Activated naive CD8-positive, alpha-beta T cell treated with anti-CD3 and anti-CD28 coated beads, Interleukin-2, amount 10 ng/mL, durations not matched to agents 7 days and 5 days (primary cell): ENCODE measurements around the gene CXorf65. TPM values are rescaled to one million over a fixed set of nuclear protein-coding genes. Genes with fewer than 3 reads are reported as not detected.
A peak's percentile ranks its signal among the peaks of the same experiment; 100 is the strongest.

Experiments used
- ATAC-seq: fragments of 150-1000 bp; cut with Tn5 transposase; one replicate; pipeline ENCODE4 v1.10.0; 2021; ENCODE audit warnings: low read depth, moderate library complexity
- POLR2A ChIA-PET: fragments of 350-600 bp; sonication (Branson Sonifier 250); formaldehyde crosslinking; loops from one replicate; lab custom pipeline; 2021; ENCODE audit warnings: antibody characterized with exemption; lab: Charles Lee
- DNase-seq: peaks from one replicate; pipeline ENCODE4 v3.0.0; 2021
- H3K27ac Mint-ChIP-seq: one replicate; pipeline ENCODE4 v1.8.0; 2022; ENCODE audit warnings: mild to moderate bottlenecking, mixed read lengths
- H3K27me3 Mint-ChIP-seq: one replicate; pipeline ENCODE4 v1.8.0; 2022; ENCODE audit warnings: mild to moderate bottlenecking, moderate library complexity, mixed read lengths
- H3K36me3 Mint-ChIP-seq: one replicate; pipeline ENCODE4 v1.8.0; 2021; ENCODE audit warnings: mild to moderate bottlenecking, mixed read lengths
- H3K4me1 Mint-ChIP-seq: one replicate; pipeline ENCODE4 v1.8.0; 2021; ENCODE audit warnings: mixed read lengths
- H3K4me3 Mint-ChIP-seq: one replicate; pipeline ENCODE4 v1.8.0; 2022; ENCODE audit warnings: mild to moderate bottlenecking, moderate library complexity, mixed read lengths
- H3K9me3 Mint-ChIP-seq: one replicate; pipeline ENCODE4 v1.8.0; 2021; ENCODE audit warnings: mixed read lengths
- total RNA-seq, 2 experiments: library from RNA; stranded (reverse); gene quantifications; one replicate each; pipeline ENCODE4 v1.2.3, GENCODE V29; 2021

Gene CXorf65
- total RNA-seq, 2 experiments from 2014 or later = 26.7 to 30.6 TPM

GRCh38 chrX:71100581-71101505, 5.7 kb downstream of the CXorf65 start:
- ATAC-seq (no peak), DNase-seq (no peak)
- Mint-ChIP-seq H3K27ac (peak overlapping the region; percentile 39), H3K9me3 (no peaks in the 10 kb centered on the region), H3K4me3 (no peak overlapping the region), H3K27me3 (no peaks in the 10 kb centered on the region), H3K4me1 (peaks cover 41% of the 10 kb centered on the region), H3K36me3 (peaks cover 11% of the 10 kb centered on the region)
- POLR2A ChIA-PET = interaction anchor here (0.6 to 8.4 kb wide), 5 partner anchors 11 to 201 kb away, joined by 3 to 106 read pairs (median 10); partner anchors contain the start of genes IL2RG, ITGB1BP2 and MED12

GRCh38 chrX:71099736-71100135, 6.8 kb downstream of the CXorf65 start:
- DNase-seq (no peak), ATAC-seq (no peak)
- POLR2A ChIA-PET = interaction anchor here (1.0 to 8.4 kb wide), 3 partner anchors 12 to 29 kb away, joined by 4 to 106 read pairs (median 81); partner anchors contain the start of genes IL2RG and MED12
- Mint-ChIP-seq H3K27ac (peak overlapping the region; percentile 75), H3K36me3 (peaks cover 7% of the 10 kb centered on the region), H3K4me1 (peaks cover 41% of the 10 kb centered on the region), H3K9me3 (no peaks in the 10 kb centered on the region), H3K4me3 (no peak overlapping the region), H3K27me3 (no peaks in the 10 kb centered on the region)

GRCh38 chrX:71098951-71099506, 7.5 kb downstream of the CXorf65 start:
- H3K4me3 Mint-ChIP-seq = no peak overlapping the region
- H3K36me3 Mint-ChIP-seq = peaks cover 5% of the 10 kb centered on the region
- no peaks in the 10 kb centered on the region for H3K27me3 Mint-ChIP-seq
- H3K4me1 Mint-ChIP-seq = peaks cover 35% of the 10 kb centered on the region
- no peaks in the 10 kb centered on the region for H3K9me3 Mint-ChIP-seq
- no peak for ATAC-seq
- DNase-seq = no peak
- POLR2A ChIA-PET = interaction anchor here (1.0 to 8.4 kb wide), 3 partner anchors 13 to 30 kb away, joined by 4 to 106 read pairs (median 81); partner anchors contain the start of genes IL2RG and MED12
- H3K27ac Mint-ChIP-seq = no peak overlapping the region

- ATAC-seq (peak; percentile 28), DNase-seq (peak; percentile 75)
- Mint-ChIP-seq H3K4me1 (peaks cover 32% of the 10 kb centered on the region), H3K36me3 (peaks cover 2% of the 10 kb centered on the region), H3K27ac (no peak overlapping the region), H3K4me3 (peak overlapping the region; percentile 42), H3K27me3 (no peaks in the 10 kb centered on the region), H3K9me3 (no peaks in the 10 kb centered on the region)
- POLR2A ChIA-PET = interaction anchor here (1.0 kb wide), 1 partner anchor 30 kb away, joined by 4 read pairs; the partner anchor contains the start of gene SNX12
Measured at GRCh38 chrX:71098302-71098701, 8.2 kb downstream of the CXorf65 start.

GRCh38 chrX:71096760-71097032, 9.8 kb downstream of the CXorf65 start:
- Mint-ChIP-seq H3K4me1 (peaks cover 27% of the 10 kb centered on the region), H3K27ac (peak overlapping the region; percentile 89), H3K4me3 (peak overlapping the region; percentile 90), H3K36me3 (peaks cover 2% of the 10 kb centered on the region), H3K27me3 (no peaks in the 10 kb centered on the region), H3K9me3 (no peaks in the 10 kb centered on the region)
- DNase-seq = no peak
- POLR2A ChIA-PET = interaction anchor here (1.0 to 1.9 kb wide), 7 partner anchors 9 to 269 kb away, joined by 3 to 11 read pairs (median 5); partner anchors contain the start of genes IL2RG, MED12 and TAF1
- no peak for ATAC-seq

GRCh38 chrX:71095981-71096759, 10.4 kb downstream of the CXorf65 start:
- ATAC-seq = peak; percentile 53
- Mint-ChIP-seq H3K4me1 (peaks cover 22% of the 10 kb centered on the region), H3K27ac (peak overlapping the region; percentile 89), H3K9me3 (no peaks in the 10 kb centered on the region), H3K27me3 (no peaks in the 10 kb centered on the region), H3K36me3 (peaks cover 2% of the 10 kb centered on the region), H3K4me3 (peak overlapping the region; percentile 90)
- DNase-seq = peak; percentile 46
- POLR2A ChIA-PET = interaction anchor here (1.0 to 1.9 kb wide), 7 partner anchors 9 to 270 kb away, joined by 3 to 11 read pairs (median 5); partner anchors contain the start of genes IL2RG, MED12 and TAF1

GRCh38 chrX:71095555-71095980, 11.0 kb downstream of the CXorf65 start, which contains the start of gene FOXO4:
FOXO4 (plus strand) TSS chrX:71095851; CDS start chrX:71096529, 678 bp downstream.
- peak within 1 kb of the TSS; percentile 90 for H3K4me3 Mint-ChIP-seq
- POLR2A ChIA-PET = interaction anchor here (1.0 to 1.9 kb wide), 6 partner anchors 10 to 271 kb away, joined by 3 to 11 read pairs (median 4); partner anchors contain the start of genes IL2RG, MED12 and TAF1
- peak; percentile 85 for DNase-seq
- H3K27ac Mint-ChIP-seq = peak within 1 kb of the TSS; percentile 89
- peaks cover 20% of the 10 kb centered on the region for H3K4me1 Mint-ChIP-seq
- no peaks in the 10 kb centered on the region for H3K27me3 Mint-ChIP-seq
- peaks cover 2% of the 10 kb centered on the region for H3K36me3 Mint-ChIP-seq
- peak; percentile 92 for ATAC-seq
- H3K9me3 Mint-ChIP-seq = no peaks in the 10 kb centered on the region

- H3K27me3 Mint-ChIP-seq = no peaks in the 10 kb centered on the region
- H3K9me3 Mint-ChIP-seq = no peaks in the 10 kb centered on the region
- peaks cover 2% of the 10 kb centered on the region for H3K36me3 Mint-ChIP-seq
- no peak for DNase-seq
- H3K27ac Mint-ChIP-seq = peak overlapping the region; percentile 58
- H3K4me1 Mint-ChIP-seq = peaks cover 18% of the 10 kb centered on the region
- peak overlapping the region; percentile 90 for H3K4me3 Mint-ChIP-seq
- ATAC-seq = no peak
- POLR2A ChIA-PET = no interaction called here
Measured at GRCh38 chrX:71095033-71095432, 11.5 kb downstream of the CXorf65 start.

GRCh38 chrX:71091263-71091662, 15.3 kb downstream of the CXorf65 start:
- H3K9me3 Mint-ChIP-seq = no peaks in the 10 kb centered on the region
- peaks cover 8% of the 10 kb centered on the region for H3K4me1 Mint-ChIP-seq
- DNase-seq = no peak
- H3K4me3 Mint-ChIP-seq = no peak overlapping the region
- no peak for ATAC-seq
- POLR2A ChIA-PET = no interaction called here
- H3K36me3 Mint-ChIP-seq = no peaks in the 10 kb centered on the region
- H3K27ac Mint-ChIP-seq = no peak overlapping the region
- no peaks in the 10 kb centered on the region for H3K27me3 Mint-ChIP-seq

- H3K27ac Mint-ChIP-seq = no peak overlapping the region
- no peak overlapping the region for H3K4me3 Mint-ChIP-seq
- ATAC-seq (no peak), DNase-seq (no peak)
- no peaks in the 10 kb centered on the region for H3K9me3 Mint-ChIP-seq
- H3K27me3 Mint-ChIP-seq = no peaks in the 10 kb centered on the region
- peaks cover 3% of the 10 kb centered on the region for H3K4me1 Mint-ChIP-seq
- POLR2A ChIA-PET = interaction anchor here (0.6 kb wide), 1 partner anchor 109 kb away, joined by 3 read pairs; no protein-coding TSS in a partner anchor
- no peaks in the 10 kb centered on the region for H3K36me3 Mint-ChIP-seq
Measured at GRCh38 chrX:71085900-71086299, 20.6 kb downstream of the CXorf65 start.

- no peaks in the 10 kb centered on the region for H3K27me3 Mint-ChIP-seq
- peaks cover 3% of the 10 kb centered on the region for H3K4me1 Mint-ChIP-seq
- POLR2A ChIA-PET = no interaction called here
- no peak for DNase-seq
- H3K27ac Mint-ChIP-seq = no peak overlapping the region
- ATAC-seq = no peak
- no peak overlapping the region for H3K4me3 Mint-ChIP-seq
- H3K9me3 Mint-ChIP-seq = no peaks in the 10 kb centered on the region
- H3K36me3 Mint-ChIP-seq = no peaks in the 10 kb centered on the region
Measured at GRCh38 chrX:71082822-71083221, 23.7 kb downstream of the CXorf65 start.

- Mint-ChIP-seq H3K27me3 (no peaks in the 10 kb centered on the region), H3K9me3 (no peaks in the 10 kb centered on the region), H3K36me3 (no peaks in the 10 kb centered on the region), H3K4me1 (peaks cover 3% of the 10 kb centered on the region), H3K4me3 (no peak overlapping the region), H3K27ac (no peak overlapping the region)
- ATAC-seq (no peak), DNase-seq (no peak)
- POLR2A ChIA-PET = no interaction called here
Measured at GRCh38 chrX:71082124-71082647, 24.4 kb downstream of the CXorf65 start.
